Adipocyte (in vitro differentiated cells): Measurements from ENCODE around the gene ZG16B.

Experiments used
- DNase-seq: peaks from one replicate; pipeline ENCODE4 v3.0.0-alpha.2; 2015; ENCODE audit warnings: low read depth
- H3K27me3 ChIP-seq: replicated peaks from 2 replicates; pipeline ENCODE4 v1.7.0; 2013; ENCODE audit warnings: mild to moderate bottlenecking, low read length, moderate library complexity; ENCODE audit not compliant: control insufficient read depth, insufficient read depth
- H3K36me3 ChIP-seq: 2 replicates; pipeline ENCODE4 v1.7.0; 2013; ENCODE audit warnings: low read length, mild to moderate bottlenecking, moderate library complexity; ENCODE audit not compliant: control insufficient read depth, insufficient read depth, severe bottlenecking
- H3K4me1 ChIP-seq: 2 replicates; pipeline ENCODE4 v1.7.0; 2013; ENCODE audit warnings: mild to moderate bottlenecking, low read length, moderate library complexity; ENCODE audit not compliant: control insufficient read depth, insufficient read depth
- H3K4me3 ChIP-seq: 2 replicates; pipeline ENCODE4 v1.7.0; 2013; ENCODE audit warnings: mild to moderate bottlenecking, low read length, moderate library complexity
- H3K9ac ChIP-seq: 2 replicates; pipeline ENCODE4 v1.7.0; 2013; ENCODE audit warnings: mild to moderate bottlenecking, low read length, moderate library complexity
- H3K9me3 ChIP-seq: 2 replicates; pipeline ENCODE4 v1.7.0; 2013; ENCODE audit warnings: mild to moderate bottlenecking, low read length, moderate library complexity; ENCODE audit not compliant: control insufficient read depth

The ZG16B gene

DNA sequence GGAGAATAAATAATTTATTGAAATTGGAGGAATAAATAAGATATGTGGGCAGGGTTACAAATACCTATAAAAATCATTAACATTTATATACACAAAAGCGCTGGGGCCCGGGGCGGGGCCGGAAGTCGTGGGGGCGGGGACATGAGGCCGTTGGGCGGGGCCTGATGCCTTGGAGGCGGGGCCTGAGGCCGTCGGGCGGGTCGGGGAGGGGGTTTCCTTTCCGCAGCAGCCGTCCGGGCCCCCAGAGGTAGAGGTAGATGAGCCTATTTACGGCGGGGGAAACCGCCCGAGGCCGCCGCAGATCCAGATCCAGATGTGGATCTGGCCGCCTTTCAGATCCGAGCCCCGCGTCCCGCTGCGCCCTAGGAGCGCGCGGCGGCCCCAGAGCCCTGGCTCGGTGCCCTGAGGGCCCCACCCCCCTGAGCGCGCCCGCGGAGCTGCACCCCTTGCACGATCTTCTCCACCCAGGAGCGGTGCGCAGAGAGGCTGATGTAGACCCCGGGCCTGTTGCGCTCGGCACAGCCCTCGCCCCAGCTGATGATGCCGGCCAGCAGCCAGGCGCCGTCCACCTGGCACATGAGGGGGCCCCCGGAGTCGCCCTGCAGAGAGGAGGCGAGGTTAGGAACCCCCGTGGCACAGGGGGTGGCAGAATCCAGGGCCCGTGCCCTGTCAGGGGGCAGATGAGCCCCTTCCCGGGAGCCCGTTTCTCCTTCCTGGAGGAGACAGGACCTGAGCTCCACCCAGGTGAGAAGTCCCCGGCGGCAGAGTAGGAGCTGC lies 22.8 kb downstream of the ZG16B start:
- H3K4me1 ChIP-seq, result no peaks in the 10 kb centered on the region
- peaks cover 8% of the 10 kb centered on the region for H3K9me3 ChIP-seq
- DNase-seq, result no peak
- peaks cover 17% of the 10 kb centered on the region for H3K27me3 ChIP-seq
- H3K36me3 ChIP-seq, result no peaks in the 10 kb centered on the region
- H3K9ac ChIP-seq, result no peak overlapping the region
- no peak overlapping the region for H3K4me3 ChIP-seq

DNA sequence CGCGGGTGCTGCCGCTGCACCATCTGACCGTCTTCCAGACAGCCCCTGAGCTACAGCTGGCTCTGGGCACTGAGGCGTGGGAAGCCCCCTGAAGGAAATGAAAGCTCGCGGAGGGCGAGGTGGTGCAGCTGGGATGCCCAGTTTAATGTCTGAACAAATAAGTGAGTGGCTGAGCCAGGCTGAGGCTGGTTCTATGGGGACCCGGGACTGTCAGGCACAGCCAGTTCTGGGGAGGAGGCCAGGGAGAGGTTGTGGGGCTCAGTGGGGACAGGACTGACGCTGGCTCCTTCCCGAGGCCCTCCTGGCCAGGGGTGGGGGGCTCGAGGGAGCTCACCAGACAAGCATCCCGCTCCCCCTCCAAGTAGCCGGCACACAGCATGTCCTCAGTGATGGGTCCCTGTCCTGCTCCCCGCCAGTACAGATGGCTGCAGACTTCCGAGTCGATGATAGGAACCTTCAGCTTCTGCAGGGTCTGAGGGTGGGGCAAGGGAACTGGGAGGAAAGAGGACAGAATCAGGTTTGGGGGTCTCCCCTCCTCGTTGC lies 23.5 kb downstream of the ZG16B start:
- no peak for DNase-seq
- peaks cover 8% of the 10 kb centered on the region for H3K9me3 ChIP-seq

DNA sequence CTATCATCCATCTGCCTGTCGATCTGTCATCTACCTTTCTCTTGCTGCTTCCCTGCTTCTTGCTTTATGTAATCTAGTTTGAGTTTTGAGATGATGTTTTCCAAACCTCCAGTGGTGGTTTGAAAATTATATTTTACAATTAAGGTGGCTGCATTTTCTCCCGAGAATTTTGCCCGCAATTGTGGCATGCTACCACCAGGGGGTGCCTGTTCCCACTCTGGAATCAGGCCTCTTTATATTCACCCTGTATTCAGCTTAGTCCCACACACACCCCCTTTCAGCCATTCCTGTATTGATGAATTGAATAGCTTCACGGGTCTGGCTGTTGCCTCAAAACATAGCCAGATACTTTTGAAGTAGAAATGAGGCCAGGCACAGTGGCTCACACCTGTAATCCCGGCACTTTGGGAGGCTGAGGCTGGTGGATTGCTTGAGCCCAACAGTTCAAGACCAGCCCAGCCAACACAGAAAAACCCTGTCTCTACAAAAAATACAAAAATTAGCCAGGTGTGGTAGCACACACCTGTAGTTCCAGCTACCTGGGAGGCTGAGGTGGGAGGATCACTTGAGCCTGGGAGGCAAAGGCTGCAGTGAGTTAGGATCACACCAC lies 24.7 kb downstream of the ZG16B start:
- H3K27me3 ChIP-seq, result peaks cover 15% of the 10 kb centered on the region
- no peak overlapping the region for H3K4me3 ChIP-seq
- DNase-seq, result no peak
- H3K9ac ChIP-seq, result no peak overlapping the region
- no peaks in the 10 kb centered on the region for H3K36me3 ChIP-seq
- peaks cover 8% of the 10 kb centered on the region for H3K9me3 ChIP-seq
- H3K4me1 ChIP-seq, result no peaks in the 10 kb centered on the region

More for the DNA sequence above, 23.5 kb downstream of the ZG16B start:
- H3K4me3 ChIP-seq, result no peak overlapping the region
- H3K36me3 ChIP-seq, result no peaks in the 10 kb centered on the region
- H3K4me1 ChIP-seq, result no peaks in the 10 kb centered on the region
- no peak overlapping the region for H3K9ac ChIP-seq
- H3K27me3 ChIP-seq, result peaks cover 23% of the 10 kb centered on the region

DNA sequence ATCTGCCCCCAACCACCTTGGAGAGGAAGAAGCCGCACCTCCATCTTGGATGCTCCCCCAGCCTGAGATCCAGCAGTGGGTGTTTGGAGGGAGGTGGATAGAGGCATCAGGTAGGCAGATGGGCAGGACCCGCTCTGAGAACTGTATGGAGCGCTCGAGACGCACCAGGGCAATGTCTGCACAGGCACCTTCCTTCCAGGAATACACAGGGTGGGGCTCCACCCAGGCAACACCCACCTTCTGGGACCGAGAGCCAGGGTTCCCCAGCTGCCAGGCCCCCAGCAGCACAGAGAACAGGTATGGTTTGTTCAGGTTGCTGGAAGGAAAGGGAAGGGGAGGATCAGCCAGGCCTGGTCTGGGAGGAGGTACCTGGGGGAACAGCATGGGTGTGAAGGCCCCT lies 25.4 kb downstream of the ZG16B start:
- H3K4me1 ChIP-seq, result no peaks in the 10 kb centered on the region
- no peak overlapping the region for H3K4me3 ChIP-seq
- peaks cover 8% of the 10 kb centered on the region for H3K9me3 ChIP-seq
- no peaks in the 10 kb centered on the region for H3K36me3 ChIP-seq
- peaks cover 15% of the 10 kb centered on the region for H3K27me3 ChIP-seq
- DNase-seq, result no peak
- H3K9ac ChIP-seq, result no peak overlapping the region

DNA sequence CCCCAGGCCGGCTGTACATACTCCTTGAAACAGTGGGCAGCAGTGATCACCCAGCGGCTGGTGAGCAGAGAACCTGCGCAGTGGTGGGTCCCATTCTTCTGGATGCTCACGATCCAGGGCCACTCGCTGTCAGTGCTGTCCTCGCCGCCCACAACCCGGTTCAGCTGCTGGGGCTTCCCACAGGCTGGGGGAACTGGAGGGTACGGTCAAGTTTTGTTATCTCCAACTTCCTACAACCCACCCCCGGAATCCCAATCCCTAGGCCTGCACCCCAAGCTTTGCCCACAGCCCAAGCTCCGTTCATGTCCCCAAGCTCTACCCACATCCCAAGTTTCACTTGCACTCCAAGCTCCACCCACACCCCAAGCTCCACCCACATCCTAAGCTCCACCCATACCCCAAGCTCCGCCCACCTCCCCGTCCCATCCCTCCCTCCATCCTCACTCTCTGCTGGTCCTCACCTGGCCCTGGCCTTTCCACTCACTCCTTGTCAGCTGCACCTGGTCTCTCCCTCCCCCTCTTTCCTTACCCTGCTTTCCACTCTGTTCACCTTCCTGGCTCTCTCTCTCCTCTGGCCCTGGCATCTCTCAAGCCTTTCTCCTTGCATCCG lies 26.1 kb downstream of the ZG16B start:
- Histone ChIP-seq H3K27me3 (peaks cover 15% of the 10 kb centered on the region), H3K4me3 (no peak overlapping the region), H3K4me1 (no peaks in the 10 kb centered on the region), H3K9ac (no peak overlapping the region), H3K9me3 (peaks cover 12% of the 10 kb centered on the region), H3K36me3 (no peaks in the 10 kb centered on the region)
- DNase-seq, result no peak

DNA sequence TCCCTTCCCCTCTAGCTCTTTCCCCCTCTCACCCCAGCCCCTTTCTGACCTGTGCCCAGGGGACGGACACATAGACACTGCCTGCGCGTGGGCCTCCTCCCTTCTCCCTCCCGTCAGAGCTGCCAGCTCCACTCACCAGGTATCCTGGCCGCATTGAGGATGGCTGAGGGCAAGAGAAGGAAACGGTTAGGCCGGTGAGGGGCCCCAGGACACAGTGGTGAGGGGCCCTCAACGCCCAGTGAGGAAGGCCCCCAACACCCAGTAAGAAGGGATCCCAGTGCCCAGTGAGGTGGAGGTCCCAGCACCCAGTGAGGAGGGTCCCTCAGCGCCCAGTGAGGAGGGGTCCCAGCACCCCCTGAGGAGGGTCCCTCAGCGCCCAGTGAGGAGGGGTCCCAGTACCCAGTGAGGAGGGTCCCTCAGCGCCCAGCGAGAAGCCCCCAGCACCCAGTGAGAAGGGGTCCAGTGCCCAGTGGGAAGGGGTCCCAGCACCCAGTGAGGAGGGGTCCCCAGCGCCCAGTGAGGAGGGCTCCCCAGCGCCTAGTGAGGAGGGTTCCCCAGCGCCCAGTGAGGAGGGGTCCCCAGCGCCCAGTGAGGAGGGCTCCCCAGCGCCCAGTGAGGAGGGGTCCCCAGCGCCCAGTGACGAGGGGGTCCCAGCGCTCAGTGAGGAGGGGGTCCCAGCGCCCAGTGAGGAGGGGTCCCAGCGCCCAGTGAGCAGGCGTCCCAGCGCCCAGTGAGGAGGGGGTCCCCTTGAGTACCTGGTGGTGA lies 26.8 kb downstream of the ZG16B start:
- Histone ChIP-seq H3K4me1 (no peaks in the 10 kb centered on the region), H3K4me3 (no peak overlapping the region), H3K36me3 (no peaks in the 10 kb centered on the region), H3K9me3 (peaks cover 15% of the 10 kb centered on the region), H3K9ac (no peak overlapping the region), H3K27me3 (peaks cover 15% of the 10 kb centered on the region)
- DNase-seq, result no peak

DNA sequence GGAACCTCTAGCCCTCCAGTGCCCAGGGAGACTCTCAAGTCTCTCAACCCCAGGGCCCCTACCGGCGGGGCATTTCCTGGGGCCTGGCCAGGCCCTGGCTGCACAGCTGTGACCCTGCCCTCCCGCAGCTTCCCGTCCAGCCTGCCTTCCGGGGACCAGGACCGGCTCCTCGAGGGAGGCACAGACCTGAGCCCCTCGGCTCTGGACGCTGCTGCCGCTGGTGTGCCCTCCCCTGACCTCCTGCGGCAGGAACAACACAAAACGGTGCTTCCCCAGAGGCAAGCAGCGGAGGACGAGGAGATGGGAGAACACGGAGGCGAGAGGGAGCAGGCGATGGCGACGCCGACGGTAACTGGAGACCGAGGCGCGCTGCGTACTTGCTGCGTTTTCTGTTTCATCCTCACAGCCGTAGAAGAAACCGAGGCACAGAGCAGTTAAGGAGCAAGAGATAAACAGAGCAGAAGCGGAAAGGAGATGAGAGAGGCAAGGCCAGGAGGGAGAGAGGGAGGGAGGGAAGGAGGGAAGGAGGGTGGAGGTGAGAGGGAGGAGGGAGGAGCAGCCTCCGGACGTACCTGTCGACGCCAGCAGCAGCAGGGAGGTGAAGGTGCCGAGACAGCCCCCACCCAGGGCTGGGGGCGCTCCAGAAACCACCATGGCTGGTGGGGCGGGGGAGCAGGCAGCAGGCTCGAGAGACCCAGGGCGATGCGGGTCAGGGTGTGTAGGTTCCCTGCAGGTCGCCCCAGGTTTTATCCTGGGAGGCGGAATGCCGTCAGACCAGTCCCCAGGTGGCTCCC lies 27.5 kb downstream of the ZG16B start, which contains the start of gene PRSS22:
Gene PRSS22, minus strand, starts transcription at position 720 of the 794 bp plus-strand sequence. Its CDS starts 66 bp downstream, at position 654.
- Histone ChIP-seq H3K9ac (no peak within 1 kb of the TSS), H3K4me3 (no peak within 1 kb of the TSS), H3K27me3 (peaks cover 15% of the 10 kb centered on the region), H3K9me3 (peaks cover 15% of the 10 kb centered on the region), H3K4me1 (no peaks in the 10 kb centered on the region), H3K36me3 (no peaks in the 10 kb centered on the region)
- DNase-seq, result no peak

DNA sequence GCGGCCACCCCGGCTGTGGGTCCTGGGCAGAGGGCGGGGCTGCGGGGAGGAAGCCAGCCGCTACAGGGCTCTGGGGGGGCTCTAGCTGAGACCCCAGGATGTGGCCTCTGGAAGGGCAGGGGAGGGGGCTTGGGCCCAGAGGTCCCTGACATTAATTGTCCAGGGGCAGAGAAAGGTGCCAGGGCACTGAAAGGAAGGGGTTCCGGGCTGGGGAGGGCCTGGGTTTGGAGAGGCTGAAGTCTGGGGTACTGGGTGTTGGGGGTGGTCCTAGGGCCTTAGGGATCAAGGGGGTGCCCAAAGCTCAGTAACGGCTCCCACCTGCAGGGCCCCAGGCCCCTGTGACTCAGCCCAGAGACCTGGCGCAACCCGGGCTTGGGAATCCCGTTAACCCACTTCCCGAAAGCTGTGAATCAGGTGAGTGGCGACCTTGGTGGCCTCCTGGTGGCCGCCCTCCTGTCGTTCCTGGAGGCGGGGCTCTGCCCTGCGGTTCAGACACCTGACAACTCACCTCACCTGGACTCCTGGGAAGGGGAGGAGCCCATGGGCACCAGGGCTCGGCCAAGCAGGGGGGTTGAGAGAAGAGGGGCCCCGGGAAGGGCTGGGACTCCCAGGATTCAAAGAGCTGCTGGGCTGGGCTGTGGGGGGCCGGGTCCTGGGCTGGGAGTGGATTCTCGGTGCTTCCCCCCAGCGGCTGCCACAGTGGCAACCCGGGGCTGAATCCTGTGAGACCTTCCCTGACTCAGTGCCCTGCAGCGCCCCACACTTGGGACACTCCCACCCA lies 28.3 kb downstream of the ZG16B start:
- Histone ChIP-seq H3K4me3 (no peak overlapping the region), H3K9ac (no peak overlapping the region), H3K36me3 (no peaks in the 10 kb centered on the region), H3K4me1 (no peaks in the 10 kb centered on the region), H3K27me3 (peaks cover 15% of the 10 kb centered on the region), H3K9me3 (peaks cover 15% of the 10 kb centered on the region)
- no peak for DNase-seq

DNA sequence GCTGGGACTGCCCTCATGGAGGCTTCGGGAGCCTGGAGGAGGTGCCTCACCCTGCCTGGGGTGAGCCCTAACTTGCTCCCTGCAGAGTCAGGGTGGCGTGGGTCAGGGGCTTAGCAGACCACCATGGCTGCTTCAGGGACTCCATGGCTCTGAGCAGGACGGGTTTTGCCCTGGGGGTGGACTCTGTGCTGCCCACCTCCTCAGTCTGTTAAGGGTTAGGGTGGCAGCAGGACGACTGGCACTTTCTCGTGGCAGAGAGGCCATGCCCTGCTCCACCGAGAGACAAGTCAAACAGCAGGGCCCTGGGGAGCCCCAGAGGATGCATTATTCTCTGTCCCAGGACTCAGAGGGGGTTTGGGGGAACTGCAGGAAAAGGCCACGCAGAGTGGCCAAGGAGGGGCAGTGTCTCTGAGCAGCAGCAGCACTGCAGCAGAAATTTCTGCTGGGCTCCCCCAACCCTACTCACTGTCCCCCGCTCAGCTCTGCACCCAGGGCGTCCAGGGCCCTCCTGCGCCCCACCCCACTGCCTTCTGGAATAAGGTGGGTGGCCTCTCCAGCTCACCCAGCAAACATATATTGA lies 29.7 kb downstream of the ZG16B start:
- H3K9me3 ChIP-seq, result peaks cover 8% of the 10 kb centered on the region

More for the DNA sequence above, 29.7 kb downstream of the ZG16B start:
- no peak for DNase-seq
- H3K4me1 ChIP-seq, result no peaks in the 10 kb centered on the region
- no peaks in the 10 kb centered on the region for H3K36me3 ChIP-seq
- H3K9ac ChIP-seq, result no peak overlapping the region
- no peak overlapping the region for H3K4me3 ChIP-seq
- peaks cover 9% of the 10 kb centered on the region for H3K27me3 ChIP-seq
